CD4-positive, alpha-beta T cell (primary cell): ENCODE measurements around the gene BLCAP. TPM values are rescaled to one million over a fixed set of nuclear protein-coding genes. Genes with fewer than 3 reads are reported as not detected.
A peak's percentile ranks its signal among the peaks of the same experiment; 100 is the strongest.

Source experiments
- ATAC-seq: fragments of 200-7000 bp; cut with Tn5 transposase; one replicate; pipeline ENCODE4 v1.10.0; 2022; ENCODE audit warnings: mild to moderate bottlenecking; ENCODE audit not compliant: poor library complexity
- CTCF ChIA-PET: fragments of 350-600 bp; sonication (Branson Sonifier 250); formaldehyde crosslinking; loops from one replicate; lab custom pipeline; 2021; ENCODE audit warnings: antibody characterized with exemption, inconsistent platforms; lab: Charles Lee
- POLR2A ChIA-PET: fragments of 350-600 bp; sonication (Branson Sonifier 250); formaldehyde crosslinking; loops from one replicate; lab custom pipeline; 2021; ENCODE audit warnings: antibody characterized with exemption, inconsistent platforms; lab: Charles Lee
- DNase-seq, 14 experiments: peaks; one replicate each; pipeline ENCODE4 v3.0.0-alpha.2; 2013 to 2020; ENCODE audit warnings: mixed read lengths in 2 of 14
- H3K27ac ChIP-seq, 2 donors: one replicate each; pipeline versions ENCODE4 v1.5.1 to v1.7.0; 2013; ENCODE audit warnings: low read length in 2 of 2, low read depth in 1 of 2, mild to moderate bottlenecking in 1 of 2
- H3K27me3 ChIP-seq, 2 experiments: 1 replicate in 1 of 2; 2 replicates in 1 of 2; pipeline versions ENCODE4 v1.6.1 to v1.7.0; 2013; ENCODE audit warnings: low read length in 2 of 2, control low read depth in 1 of 2, mild to moderate bottlenecking in 1 of 2, moderate library complexity in 1 of 2; ENCODE audit not compliant: insufficient read depth in 2 of 2, control insufficient read depth in 1 of 2
- H3K36me3 ChIP-seq: one replicate; pipeline ENCODE4 v1.6.1; 2013; ENCODE audit warnings: low read length, control low read depth; ENCODE audit not compliant: insufficient read depth
- H3K4me1 ChIP-seq: one replicate; pipeline ENCODE4 v1.6.1; 2013; ENCODE audit warnings: low read length, control low read depth; ENCODE audit not compliant: insufficient read depth
- H3K4me3 ChIP-seq: one replicate; pipeline ENCODE4 v1.5.1; 2013; ENCODE audit warnings: mild to moderate bottlenecking, low read length, moderate library complexity
- H3K9me3 ChIP-seq, 2 experiments: 1 replicate in 1 of 2; 2 replicates in 1 of 2; pipeline versions ENCODE4 v1.6.1 to v1.7.0; 2013; ENCODE audit warnings: low read length in 2 of 2, mild to moderate bottlenecking in 2 of 2, control low read depth in 1 of 2, moderate library complexity in 1 of 2; ENCODE audit not compliant: control insufficient read depth in 1 of 2, insufficient read depth in 1 of 2
- H3K27ac Mint-ChIP-seq: one replicate; pipeline ENCODE4 v1.8.0; 2020; ENCODE audit warnings: mixed read lengths
- H3K27me3 Mint-ChIP-seq: one replicate; pipeline ENCODE4 v1.8.0; 2021; ENCODE audit warnings: mixed read lengths
- H3K36me3 Mint-ChIP-seq: one replicate; pipeline ENCODE4 v1.8.0; 2021; ENCODE audit warnings: low read depth, mixed read lengths
- H3K4me1 Mint-ChIP-seq: one replicate; pipeline ENCODE4 v1.8.0; 2021; ENCODE audit warnings: low read depth, mixed read lengths
- H3K4me3 Mint-ChIP-seq: one replicate; pipeline ENCODE4 v1.8.0; 2020; ENCODE audit warnings: mild to moderate bottlenecking, mixed read lengths
- H3K9me3 Mint-ChIP-seq: one replicate; pipeline ENCODE4 v1.8.0; 2020; ENCODE audit warnings: mixed read lengths
- intact Hi-C, 2 experiments: fragments of 100-400 bp; cut with DNase I in 1 of 2; cut with micrococcal nuclease in 1 of 2; formaldehyde crosslinking; loops; one replicate each; pipeline versions ENCODE4 v1.15.1 to v1.9.0; 2023 to 2025; cut with DNase I, micrococcal nuclease
- total RNA-seq, 174 experiments: library from RNA in 2 of 174; stranded (reverse) in 2 of 174; gene quantifications; one replicate each; pipeline ENCODE4 v1.2.3 and lab custom pipeline; 2021 to 2026
- TF ChIP-seq, protein P1 (sequence below): fragments of 200-600 bp; IDR thresholded peaks from one replicate; pipeline ENCODE4 v1.8.0; 2022; ENCODE audit warnings: antibody characterized with exemption, mild to moderate bottlenecking

The BLCAP gene
- total RNA-seq, 2 experiments from 2014 or later = 59.4 to 60.1 TPM

DNA sequence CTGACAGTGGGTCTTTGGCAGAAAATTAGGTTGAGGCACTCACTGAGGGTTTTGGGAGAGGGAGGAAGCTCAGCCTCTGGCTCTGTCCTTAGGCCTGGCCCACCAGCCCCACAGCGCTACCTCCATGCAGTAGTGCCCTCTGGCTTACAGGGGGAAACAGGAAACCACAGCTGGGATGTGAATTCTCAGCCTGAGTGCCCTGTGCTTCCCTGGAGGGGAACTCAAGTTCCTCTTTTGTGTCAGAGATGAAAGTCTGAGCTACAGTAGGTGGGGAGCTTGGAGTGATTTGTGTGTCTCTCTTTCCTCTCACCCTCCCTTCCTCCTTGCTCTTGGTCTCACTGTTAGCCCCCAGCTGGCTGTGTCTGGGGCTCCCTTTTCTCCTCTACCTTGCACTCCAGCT, 48.2 kb upstream of the BLCAP start:
- peaks cover 0 to 4% of the 10 kb centered on the region in 2 experiments for H3K9me3 ChIP-seq
- H3K36me3 ChIP-seq = no peaks in the 10 kb centered on the region
- Mint-ChIP-seq H3K27ac (no peak overlapping the region), H3K27me3 (peaks cover 51% of the 10 kb centered on the region), H3K4me1 (no peaks in the 10 kb centered on the region), H3K4me3 (no peak overlapping the region), H3K9me3 (no peaks in the 10 kb centered on the region), H3K36me3 (no peaks in the 10 kb centered on the region)
- TF ChIP-seq, protein P1, sequence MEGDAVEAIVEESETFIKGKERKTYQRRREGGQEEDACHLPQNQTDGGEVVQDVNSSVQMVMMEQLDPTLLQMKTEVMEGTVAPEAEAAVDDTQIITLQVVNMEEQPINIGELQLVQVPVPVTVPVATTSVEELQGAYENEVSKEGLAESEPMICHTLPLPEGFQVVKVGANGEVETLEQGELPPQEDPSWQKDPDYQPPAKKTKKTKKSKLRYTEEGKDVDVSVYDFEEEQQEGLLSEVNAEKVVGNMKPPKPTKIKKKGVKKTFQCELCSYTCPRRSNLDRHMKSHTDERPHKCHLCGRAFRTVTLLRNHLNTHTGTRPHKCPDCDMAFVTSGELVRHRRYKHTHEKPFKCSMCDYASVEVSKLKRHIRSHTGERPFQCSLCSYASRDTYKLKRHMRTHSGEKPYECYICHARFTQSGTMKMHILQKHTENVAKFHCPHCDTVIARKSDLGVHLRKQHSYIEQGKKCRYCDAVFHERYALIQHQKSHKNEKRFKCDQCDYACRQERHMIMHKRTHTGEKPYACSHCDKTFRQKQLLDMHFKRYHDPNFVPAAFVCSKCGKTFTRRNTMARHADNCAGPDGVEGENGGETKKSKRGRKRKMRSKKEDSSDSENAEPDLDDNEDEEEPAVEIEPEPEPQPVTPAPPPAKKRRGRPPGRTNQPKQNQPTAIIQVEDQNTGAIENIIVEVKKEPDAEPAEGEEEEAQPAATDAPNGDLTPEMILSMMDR = no peak
- ChIA-PET POLR2A (no interaction called here), CTCF (no interaction called here)
- DNase-seq (no peak), ATAC-seq (no peak)
- intact Hi-C loops = no loop called here
- H3K4me3 ChIP-seq = no peak overlapping the region
- peaks cover 10 to 11% of the 10 kb centered on the region in 2 experiments for H3K27me3 ChIP-seq
- no peak overlapping the region for H3K27ac ChIP-seq
- H3K4me1 ChIP-seq = no peaks in the 10 kb centered on the region

DNA sequence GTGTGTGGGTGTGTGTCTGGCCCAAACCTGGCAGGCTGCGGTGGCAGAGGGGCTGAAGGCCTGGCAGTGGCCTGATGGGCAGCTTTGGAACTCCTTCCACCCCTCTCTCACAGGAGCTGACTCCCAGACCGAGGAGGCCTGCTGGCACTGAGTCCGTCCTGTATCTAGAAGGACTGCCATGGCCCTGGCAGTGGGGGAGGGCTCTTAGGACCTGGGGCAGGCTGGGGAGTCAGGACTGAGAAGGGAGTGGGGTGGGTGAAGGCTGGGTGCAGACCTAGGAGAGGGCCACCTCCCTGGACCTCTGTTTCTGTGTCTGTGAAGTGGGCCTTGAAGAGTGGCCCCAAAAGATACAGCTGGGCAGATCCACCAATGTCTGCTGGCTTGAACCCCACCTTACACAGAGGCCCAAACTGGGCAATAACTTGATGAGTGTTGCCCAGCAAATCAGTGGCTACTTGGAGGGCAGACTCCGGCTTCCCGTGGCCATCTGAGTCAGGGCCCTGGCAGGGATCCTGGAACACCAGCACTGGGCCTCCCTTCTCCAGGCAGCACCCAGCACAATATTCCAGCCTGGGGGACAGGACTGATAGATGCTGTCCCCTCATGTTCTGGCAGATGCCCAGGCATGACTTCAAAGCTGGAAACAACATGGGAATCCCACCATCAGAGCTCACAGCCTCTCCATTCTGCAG, 46.7 kb upstream of the BLCAP start:
- Mint-ChIP-seq H3K9me3 (no peaks in the 10 kb centered on the region), H3K27me3 (peaks cover 51% of the 10 kb centered on the region), H3K4me1 (no peaks in the 10 kb centered on the region), H3K36me3 (no peaks in the 10 kb centered on the region), H3K27ac (no peak overlapping the region), H3K4me3 (no peak overlapping the region)
- no peak overlapping the region for H3K27ac ChIP-seq
- POLR2A ChIA-PET = no interaction called here
- no peaks in the 10 kb centered on the region for H3K36me3 ChIP-seq
- no peak overlapping the region for H3K4me3 ChIP-seq
- H3K27me3 ChIP-seq = peaks cover 9 to 16% of the 10 kb centered on the region in 2 experiments
- ATAC-seq = no peak
- no peaks in the 10 kb centered on the region for H3K4me1 ChIP-seq
- intact Hi-C loops = no loop called here
- peaks cover 0 to 4% of the 10 kb centered on the region in 2 experiments for H3K9me3 ChIP-seq
- CTCF ChIA-PET = no interaction called here
- DNase-seq = no peak
- TF ChIP-seq, protein P1 = no peak

DNA sequence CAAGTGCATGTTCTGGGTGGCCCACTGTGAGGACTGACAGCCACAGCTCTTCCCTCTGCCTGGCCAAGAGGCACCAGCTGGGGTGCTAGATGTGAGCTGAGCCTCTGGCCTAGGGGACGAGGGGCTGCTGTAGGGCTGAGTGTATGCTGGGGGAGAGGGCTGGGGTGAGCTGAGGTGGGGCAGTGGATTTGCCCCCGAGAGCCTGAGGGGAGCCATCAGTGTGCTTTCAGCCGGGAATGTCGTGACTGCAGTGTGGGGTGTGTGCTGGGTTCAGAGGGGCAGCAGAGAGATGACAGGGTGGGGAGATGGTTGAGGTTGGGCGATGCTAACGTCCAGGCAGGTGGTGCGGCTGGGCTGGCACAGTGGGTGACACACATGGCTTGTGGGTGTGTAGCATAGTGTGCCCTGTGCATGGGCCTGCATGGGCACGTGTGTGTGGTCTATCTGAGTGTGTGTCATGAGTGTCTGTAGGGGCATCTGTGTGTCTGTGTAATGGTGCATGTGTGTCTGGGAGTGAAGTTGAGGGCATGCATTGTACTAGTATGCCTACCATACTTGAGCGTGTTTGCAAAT, 46.0 kb upstream of the BLCAP start:
- no peaks in the 10 kb centered on the region for H3K9me3 Mint-ChIP-seq
- intact Hi-C loops = no loop called here
- peaks cover 57% of the 10 kb centered on the region for H3K27me3 Mint-ChIP-seq
- Histone ChIP-seq H3K27ac (no peak overlapping the region), H3K36me3 (no peaks in the 10 kb centered on the region), H3K4me3 (no peak overlapping the region), H3K9me3 (peaks cover 0 to 4% of the 10 kb centered on the region in 2 experiments), H3K4me1 (no peaks in the 10 kb centered on the region), H3K27me3 (peaks cover 9 to 16% of the 10 kb centered on the region in 2 experiments)
- POLR2A ChIA-PET = no interaction called here
- H3K4me1 Mint-ChIP-seq = no peaks in the 10 kb centered on the region
- CTCF ChIA-PET = no interaction called here
- H3K27ac Mint-ChIP-seq = no peak overlapping the region
- TF ChIP-seq, protein P1 = no peak
- no peaks in the 10 kb centered on the region for H3K36me3 Mint-ChIP-seq
- H3K4me3 Mint-ChIP-seq = no peak overlapping the region
- DNase-seq (peak in 1 of 14 experiments; percentile 2), ATAC-seq (no peak)
